ENCODE measurements around the gene HK3. TPM values are rescaled to one million over a fixed set of nuclear protein-coding genes. Genes with fewer than 3 reads are reported as not detected.

Gene HK3
- total and polyA plus RNA-seq, 2 of the 8 experiments (the other 6 are each of a cell fraction or from before 2014, with no cell fraction given), result not detected

DNA sequence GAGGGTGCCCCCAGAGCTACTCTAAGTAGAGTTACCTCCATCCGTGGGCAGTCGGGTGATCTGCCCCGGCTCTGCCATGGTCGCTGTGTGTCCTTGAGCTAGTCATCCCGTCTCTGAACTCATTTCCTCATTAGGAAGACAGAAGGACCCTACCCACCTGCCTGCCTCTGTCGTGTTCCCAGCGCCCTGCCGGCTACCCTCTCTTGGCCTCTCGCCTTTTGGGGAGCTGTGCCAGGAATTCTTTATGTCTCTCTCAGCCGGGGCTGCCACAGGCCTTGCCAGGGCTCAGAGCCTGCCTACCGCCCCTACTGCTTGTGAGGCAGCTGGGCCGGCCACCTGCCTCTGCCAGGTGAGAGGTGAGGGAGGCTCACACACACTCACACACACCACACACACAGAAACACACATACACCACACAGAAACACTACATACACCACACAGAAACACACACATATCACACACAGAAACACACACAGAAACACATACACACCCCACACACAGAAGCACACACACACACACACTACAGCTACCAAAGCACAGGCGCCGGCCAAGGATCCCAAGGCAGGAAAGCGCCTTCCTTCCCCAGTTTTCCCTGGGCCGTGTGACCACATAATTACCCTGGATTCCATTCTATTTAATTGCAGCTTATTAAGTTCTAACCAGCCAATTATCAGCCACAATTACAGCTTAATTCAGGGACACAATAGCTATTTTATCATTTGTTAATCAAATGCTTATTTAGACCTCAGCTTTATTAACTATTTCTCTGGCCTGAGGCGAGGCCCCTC lies 47.1 kb downstream of the HK3 start:
- H3K23me2 ChIP-seq (ENCODE audit: low read depth, low read length), result no peaks in the 10 kb centered on the region
- 0 out of 2 replicates have a peak overlapping the region, but pooled peaks have one; percentile 33 for H2BK12ac ChIP-seq (ENCODE audit: low read depth, low read length)
- H3K27me3 ChIP-seq (replicated peaks in 1 of 4; ENCODE audit: control insufficient read depth in 3 of 4, extremely low read depth in 1 of 4, insufficient read depth in 3 of 4, low read length in 3 of 4), result no peaks in the 10 kb centered on the region
- peak overlapping the region; percentile 27 for H4K91ac ChIP-seq (replicated peaks; ENCODE audit: insufficient read length, low read length)
- H3K18ac ChIP-seq (ENCODE audit: extremely low read depth, low read length), result peak overlapping the region; percentile 60; the same call in 1 of the 2 replicates
- H3K79me1 ChIP-seq (ENCODE audit: low read depth, low read length), result no peaks in the 10 kb centered on the region
- peaks cover 0 to 1% (median under 1%) of the 10 kb centered on the region in 4 experiments; a peak in 2 of 7 replicates for H3K4me1 ChIP-seq (replicated peaks in 1 of 4; ENCODE audit: control insufficient read depth in 3 of 4, insufficient read depth in 4 of 4, low read length in 3 of 4)
- H2BK120ac ChIP-seq (replicated peaks; ENCODE audit: low read depth, low read length), result no peak overlapping the region
- no peak overlapping the region for H3K4me2 ChIP-seq (ENCODE audit: insufficient read depth in 1 of 2, low read depth in 2 of 2, low read length in 2 of 2)
- no peak overlapping the region for H3K14ac ChIP-seq (ENCODE audit: insufficient read length)
- no peak overlapping the region for H3K23ac ChIP-seq (ENCODE audit: insufficient read length)
- no peak overlapping the region for H3K4me3 ChIP-seq (ENCODE audit: extremely low read depth in 1 of 4, insufficient read depth in 2 of 4, low read depth in 3 of 4, low read length in 4 of 4)
- CTCF ChIA-PET (ENCODE audit: partially characterized antibody), result interaction anchor here (0.7 to 2.2 kb wide), 16 partner anchors 11 to 194 kb away, joined by 3 to 10 read pairs (median 3); no protein-coding TSS in a partner anchor
- H3K9ac ChIP-seq (replicated peaks in 1 of 4; ENCODE audit: extremely low read depth in 1 of 4, low read depth in 3 of 4, low read length in 3 of 4), result no peak overlapping the region
- no peak overlapping the region for H4K8ac ChIP-seq (ENCODE audit: extremely low read depth, insufficient read depth, low read length)
- H4K20me1 ChIP-seq (replicated peaks in 1 of 2; ENCODE audit: control insufficient read depth in 1 of 2, insufficient read depth in 2 of 2, low read length in 2 of 2), result peaks cover 1 to 5% of the 10 kb centered on the region in 2 experiments
- H3K36me3 ChIP-seq (ENCODE audit: control insufficient read depth in 2 of 4, insufficient read depth in 4 of 4, low read length in 3 of 4), result no peaks in the 10 kb centered on the region
- no peak overlapping the region; the same call in 1 of the 2 replicates for H2BK15ac ChIP-seq (ENCODE audit: low read length)
- H3K4ac ChIP-seq (replicated peaks; ENCODE audit: insufficient read length, low read depth, low read length), result no peak overlapping the region
- no peak overlapping the region for H2AFZ ChIP-seq (ENCODE audit: low read length)
- no peak overlapping the region for H3K56ac ChIP-seq (replicated peaks; ENCODE audit: insufficient read length, low read depth, low read length)
- POLR2A ChIA-PET (ENCODE audit: partially characterized antibody), result interaction anchor here (1.1 to 1.5 kb wide), 2 partner anchors 11 to 39 kb away, joined by 5 read pairs; no protein-coding TSS in a partner anchor
- no peak overlapping the region for H2BK20ac ChIP-seq (ENCODE audit: low read length)
- H3K79me2 ChIP-seq (ENCODE audit: control insufficient read depth in 1 of 2, insufficient read depth in 2 of 2, low read length in 2 of 2), result no peaks in the 10 kb centered on the region
- no peak overlapping the region; the same call in 1 of the 2 replicates for H2BK5ac ChIP-seq (ENCODE audit: low read depth, low read length)
- H4K5ac ChIP-seq (ENCODE audit: insufficient read length, low read depth, low read length), result no peak overlapping the region
- H2AK5ac ChIP-seq (ENCODE audit: low read depth, low read length), result no peak overlapping the region
- H3K9me3 ChIP-seq (ENCODE audit: insufficient read depth in 2 of 2, low read depth in 1 of 2, low read length in 1 of 2), result no peaks in the 10 kb centered on the region
- WGBS, 2 experiments (ENCODE audit: extremely low coverage in 1 of 2, insufficient coverage in 1 of 2, insufficient read length in 1 of 2, insufficient replicate concordance in 2 of 2, low coverage in 1 of 2, low lambda C conversion rate in 2 of 2, missing lambda C conversion rate in 1 of 2), result 90% methylated on average over 17 of the region's 17 CpGs; no CpG with 5 or more reads in 1 of the 2 experiments
- FAIRE-seq (no peak), DNase-seq (ENCODE audit: low read depth in 1 of 2, low spot score in 2 of 2) (no peak)
- no peak overlapping the region; the same call in 1 of the 2 replicates for H3K27ac ChIP-seq (ENCODE audit: low read depth, low read length)
- TF ChIP-seq CEBPB (IDR thresholded peaks at IDR 0.05; ENCODE audit: low read depth, low read length), result no peak
- no peak for TF ChIP-seq EGR1 (IDR thresholded peaks at IDR 0.05; ENCODE audit: borderline replicate concordance, low read depth, low read length)
- no peak for TF ChIP-seq JUN (IDR thresholded peaks at IDR 0.05; ENCODE audit: low read depth, low read length)
- TF ChIP-seq ZNF274 (IDR thresholded peaks at IDR 0.05; ENCODE audit: borderline replicate concordance, extremely low read depth, low read length), result no peak
- TF ChIP-seq RNF2 (IDR thresholded peaks at IDR 0.05; ENCODE audit: borderline replicate concordance, low read depth, low read length, missing control alignments, poor library complexity, severe bottlenecking), result no peak
- TF ChIP-seq GTF2F1 (IDR thresholded peaks at IDR 0.05; ENCODE audit: borderline replicate concordance, low read depth, low read length), result no peak
- TF ChIP-seq BCL11A (IDR thresholded peaks at IDR 0.05; ENCODE audit: low read depth in 2 of 2, low read length in 2 of 2), result no peak
- no peak for TF ChIP-seq EZH2 (IDR thresholded peaks at IDR 0.05; ENCODE audit: low read depth, low read length, severe bottlenecking)
- no peak for TF ChIP-seq CHD2 (IDR thresholded peaks at IDR 0.05; ENCODE audit: low read length)
- no peak for TF ChIP-seq SAP30 (IDR thresholded peaks at IDR 0.05; ENCODE audit: insufficient read depth, insufficient replicate concordance, low read length)
- TF ChIP-seq, protein P1, sequence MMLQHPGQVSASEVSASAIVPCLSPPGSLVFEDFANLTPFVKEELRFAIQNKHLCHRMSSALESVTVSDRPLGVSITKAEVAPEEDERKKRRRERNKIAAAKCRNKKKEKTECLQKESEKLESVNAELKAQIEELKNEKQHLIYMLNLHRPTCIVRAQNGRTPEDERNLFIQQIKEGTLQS (IDR thresholded peaks at IDR 0.05; ENCODE audit: insufficient read depth, low read depth, low read length), result no peak

All from H1 (cell line).